Fibroblast of lung (primary cell): Measurements from ENCODE around the gene GSTM2. TPM values are rescaled to one million over a fixed set of nuclear protein-coding genes. Genes with fewer than 3 reads are reported as not detected.

Experiments
- DNase-seq, 2 donors: peaks; one replicate each; pipeline versions ENCODE4 v3.0.0 to v3.0.0-alpha.2; 2010; ENCODE audit warnings: low read depth in 2 of 2
- H2AFZ ChIP-seq: 2 replicates; pipeline ENCODE4 v1.5.1; 2012; ENCODE audit warnings: low read length, control low read depth, inconsistent platforms
- H3K27ac ChIP-seq: 2 replicates; pipeline ENCODE4 v1.5.1; 2011; ENCODE audit warnings: low read length, control low read depth; ENCODE audit not compliant: insufficient read depth
- H3K27me3 ChIP-seq: 2 replicates; pipeline ENCODE4 v1.5.1; 2011; ENCODE audit warnings: mild to moderate bottlenecking, low read length; ENCODE audit not compliant: control insufficient read depth, insufficient read depth
- H3K36me3 ChIP-seq: 2 replicates; pipeline ENCODE4 v1.5.1; 2011; ENCODE audit warnings: low read length; ENCODE audit not compliant: control insufficient read depth, insufficient read depth
- H3K4me1 ChIP-seq: 2 replicates; pipeline ENCODE4 v1.5.1; 2011; ENCODE audit warnings: low read length; ENCODE audit not compliant: control insufficient read depth, insufficient read depth; ENCODE audit errors: extremely low read depth
- H3K4me2 ChIP-seq: 2 replicates; pipeline ENCODE4 v1.5.1; 2011; ENCODE audit warnings: low read length, control low read depth; ENCODE audit not compliant: insufficient read depth; ENCODE audit errors: extremely low read depth
- H3K4me3 ChIP-seq, 4 experiments: fragments of 200-600 bp in 1 of 4; sonication (generic) in 1 of 4; replicated peaks in 1 of 4; 2 replicates each; pipeline ENCODE4 v1.5.1; 2011 to 2016; ENCODE audit warnings: low read length in 4 of 4, low read depth in 3 of 4, mild to moderate bottlenecking in 3 of 4, control low read depth in 2 of 4, inconsistent platforms in 1 of 4, mixed read lengths in 1 of 4; ENCODE audit not compliant: insufficient read depth in 1 of 4; ENCODE audit errors: control extremely low read depth in 1 of 4
- H3K79me2 ChIP-seq: 2 replicates; pipeline ENCODE4 v1.5.1; 2012; ENCODE audit warnings: mild to moderate bottlenecking, low read length, inconsistent platforms; ENCODE audit not compliant: control insufficient read depth, insufficient read depth
- H3K9ac ChIP-seq: 2 replicates; pipeline ENCODE4 v1.5.1; 2011; ENCODE audit warnings: mild to moderate bottlenecking, low read length, control low read depth; ENCODE audit not compliant: insufficient read depth
- H3K9me3 ChIP-seq: 2 replicates; pipeline ENCODE4 v1.5.1; 2012; ENCODE audit warnings: low read depth, low read length; ENCODE audit not compliant: control insufficient read depth, insufficient read depth
- H4K20me1 ChIP-seq: 2 replicates; pipeline ENCODE4 v1.5.1; 2011; ENCODE audit warnings: low read length; ENCODE audit not compliant: control insufficient read depth, insufficient read depth; ENCODE audit errors: extremely low read depth
- CTCF ChIP-seq, 2 donors: IDR thresholded peaks in 1 of 2; conservative IDR thresholded peaks in 1 of 2; 1 replicate in 1 of 2; 2 replicates in 1 of 2; pipeline ENCODE4 v1.5.1; 2011 to 2012; ENCODE audit warnings: low read length in 2 of 2, control low read depth in 1 of 2, inconsistent platforms in 1 of 2, low read depth in 1 of 2, mild to moderate bottlenecking in 1 of 2
- EZH2 ChIP-seq: IDR thresholded peaks from 2 replicates; pipeline ENCODE4 v1.5.1; 2012; ENCODE audit warnings: low read length, control low read depth, mild to moderate bottlenecking; ENCODE audit errors: missing control alignments
- polyA plus RNA-seq, 2 donors: library from polyadenylated mRNA; depleted of rRNA in 1 of 2; stranded (reverse) in 1 of 2; unstranded in 1 of 2; fragments of >200 nt; gene quantifications; 2 replicates each; pipeline ENCODE4 v1.2.1, GENCODE V29; 2011 to 2012; ENCODE audit warnings: missing spikeins in 1 of 2
- total RNA-seq: library from RNA; depleted of rRNA; stranded (reverse); fragments of >200 nt; gene quantifications from 2 replicates; pipeline ENCODE4 v1.2.1, GENCODE V29; 2014

The GSTM2 gene
- total and polyA plus RNA-seq, 2 donors (not counting 1 experiment from before 2014, with no cell fraction given), result 28.2 to 67.7 TPM

DNA sequence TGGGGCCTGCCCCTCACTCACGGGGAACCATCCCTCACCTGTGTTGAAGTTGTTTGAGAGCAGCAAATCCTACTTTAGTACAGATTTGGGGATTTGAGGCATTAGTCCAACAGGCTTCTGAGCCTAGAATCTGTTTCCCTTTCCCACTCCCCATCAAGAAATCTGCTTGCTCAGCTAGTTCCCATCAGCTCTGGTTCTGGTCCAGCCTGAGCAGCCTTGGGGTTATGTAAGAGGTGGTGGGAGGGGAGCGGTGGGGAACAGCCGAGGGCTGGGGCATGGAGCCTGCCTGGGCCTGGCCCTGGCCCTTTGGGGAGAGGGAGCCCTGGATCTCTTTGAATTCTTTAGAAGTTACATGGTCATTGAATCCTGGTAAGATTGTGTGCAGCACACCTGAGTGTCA lies 48.3 kb downstream of the GSTM2 start:
- DNase-seq, result no peak
- Histone ChIP-seq H2AFZ (no peak overlapping the region), H3K4me1 (no peaks in the 10 kb centered on the region), H3K4me2 (no peak overlapping the region), H3K36me3 (no peaks in the 10 kb centered on the region), H4K20me1 (no peaks in the 10 kb centered on the region), H3K27ac (no peak overlapping the region), H3K27me3 (no peaks in the 10 kb centered on the region), H3K9me3 (no peaks in the 10 kb centered on the region), H3K9ac (no peak overlapping the region), H3K79me2 (no peaks in the 10 kb centered on the region), H3K4me3 (no peak overlapping the region)
- TF ChIP-seq EZH2, result no peak
- no peak for TF ChIP-seq CTCF (conservative IDR thresholded peaks at IDR 0.05 in 1 of 2, IDR thresholded peaks at IDR 0.05 in 1 of 2; ENCODE audit: low read depth in 1 of 2, low read length in 2 of 2)

- H3K79me2 ChIP-seq, result no peaks in the 10 kb centered on the region
- TF ChIP-seq EZH2 (no peak), CTCF (conservative IDR thresholded peaks at IDR 0.05 in 1 of 2, IDR thresholded peaks at IDR 0.05 in 1 of 2; ENCODE audit: low read depth in 1 of 2, low read length in 2 of 2) (no peak)
- no peaks in the 10 kb centered on the region for H4K20me1 ChIP-seq
- DNase-seq, result no peak
- H3K27me3 ChIP-seq, result no peaks in the 10 kb centered on the region
- no peak overlapping the region for H3K4me2 ChIP-seq
- no peaks in the 10 kb centered on the region for H3K36me3 ChIP-seq
- H3K27ac ChIP-seq, result no peak overlapping the region
- no peak overlapping the region for H3K4me3 ChIP-seq
- H3K4me1 ChIP-seq, result no peaks in the 10 kb centered on the region
- no peak overlapping the region for H2AFZ ChIP-seq
- H3K9ac ChIP-seq, result no peak overlapping the region
- no peaks in the 10 kb centered on the region for H3K9me3 ChIP-seq
Measured at GRCh38 chr1:109716570-109717090, 48.8 kb downstream of the GSTM2 start.

DNA sequence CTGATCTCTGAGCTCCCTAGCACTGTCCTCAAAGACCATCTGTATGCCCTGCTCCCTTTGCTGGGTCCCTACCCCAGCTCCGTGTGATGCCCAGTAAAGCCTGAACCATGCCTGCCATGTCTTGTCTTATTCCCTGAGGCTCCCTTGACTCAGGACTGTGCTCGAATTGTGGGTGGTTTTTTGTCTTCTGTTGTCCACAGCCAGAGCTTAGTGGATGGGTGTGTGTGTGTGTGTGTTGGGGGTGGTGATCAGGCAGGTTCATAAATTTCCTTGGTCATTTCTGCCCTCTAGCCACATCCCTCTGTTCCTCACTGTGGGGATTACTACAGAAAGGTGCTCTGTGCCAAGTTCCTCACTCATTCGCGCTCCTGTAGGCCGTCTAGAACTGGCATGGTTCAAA lies 49.9 kb downstream of the GSTM2 start:
- no peak overlapping the region for H3K4me3 ChIP-seq
- H3K4me2 ChIP-seq, result no peak overlapping the region
- H2AFZ ChIP-seq, result no peak overlapping the region
- H3K9ac ChIP-seq, result no peak overlapping the region
- no peaks in the 10 kb centered on the region for H3K36me3 ChIP-seq
- no peak for DNase-seq
- TF ChIP-seq EZH2 (no peak), CTCF (conservative IDR thresholded peaks at IDR 0.05 in 1 of 2, IDR thresholded peaks at IDR 0.05 in 1 of 2; ENCODE audit: low read depth in 1 of 2, low read length in 2 of 2) (no peak)
- no peaks in the 10 kb centered on the region for H3K9me3 ChIP-seq
- H3K27me3 ChIP-seq, result no peaks in the 10 kb centered on the region
- H3K27ac ChIP-seq, result no peak overlapping the region
- no peaks in the 10 kb centered on the region for H3K79me2 ChIP-seq
- no peaks in the 10 kb centered on the region for H4K20me1 ChIP-seq
- no peaks in the 10 kb centered on the region for H3K4me1 ChIP-seq
